ENCODE results near the gene ZNF296. TPM values are rescaled to one million over a fixed set of nuclear protein-coding genes. Genes with fewer than 3 reads are reported as not detected.
"Not testable (repeated sequence)": the region's sequence is repeated elsewhere in the genome, so short reads cannot be mapped to it uniquely, and the experiment has no call there.

Gene ZNF296
- polyA plus RNA-seq, 1 donor: 6.6 TPM

- Histone ChIP-seq H3K9me3 (ENCODE audit: control insufficient read depth, low read depth, low read length) (no peaks in the 10 kb centered on the region), H3K36me3 (ENCODE audit: control insufficient read depth, insufficient read depth, low read length) (no peaks in the 10 kb centered on the region), H3K27me3 (ENCODE audit: control insufficient read depth, insufficient read depth, low read length) (no peaks in the 10 kb centered on the region), H3K4me3 (ENCODE audit: low read length) (no peak overlapping the region), H3K4me1 (ENCODE audit: control insufficient read depth, insufficient read depth, low read length) (peaks cover 61% of the 10 kb centered on the region), H3K27ac (ENCODE audit: low read length) (peak overlapping the region; percentile 1)
- WGBS (ENCODE audit: insufficient coverage, low lambda C conversion rate): no CpG with 5 or more reads among the region's 12 CpGs
- DNase-seq: no peak
Observed at GRCh38 chr19:45117671-45118070, 41.4 kb upstream of the ZNF296 start.

GRCh38 chr19:45117167-45117594 lies 40.9 kb upstream of the ZNF296 start:
- H3K4me3 ChIP-seq (ENCODE audit: low read length): no peak overlapping the region

GRCh38 chr19:45115809-45116615 lies 39.7 kb upstream of the ZNF296 start:
- no peaks in the 10 kb centered on the region for H3K9me3 ChIP-seq (ENCODE audit: control insufficient read depth, low read depth, low read length)
- no peak overlapping the region for H3K27ac ChIP-seq (ENCODE audit: low read length)
- H3K27me3 ChIP-seq (ENCODE audit: control insufficient read depth, insufficient read depth, low read length): no peaks in the 10 kb centered on the region
- no peak overlapping the region for H3K4me3 ChIP-seq (ENCODE audit: low read length)
- peak in 1 of 2 donors; percentile 11 for DNase-seq
- WGBS (ENCODE audit: insufficient coverage, low lambda C conversion rate): no CpG with 5 or more reads among the region's 21 CpGs
- H3K36me3 ChIP-seq (ENCODE audit: control insufficient read depth, insufficient read depth, low read length): no peaks in the 10 kb centered on the region
- H3K4me1 ChIP-seq (ENCODE audit: control insufficient read depth, insufficient read depth, low read length): peaks cover 60% of the 10 kb centered on the region

More at GRCh38 chr19:45117167-45117594, 40.9 kb upstream of the ZNF296 start:
- WGBS (ENCODE audit: insufficient coverage, low lambda C conversion rate): no CpG with 5 or more reads among the region's 16 CpGs
- Histone ChIP-seq H3K36me3 (ENCODE audit: control insufficient read depth, insufficient read depth, low read length) (no peaks in the 10 kb centered on the region), H3K27ac (ENCODE audit: low read length) (peak overlapping the region; percentile 1), H3K27me3 (ENCODE audit: control insufficient read depth, insufficient read depth, low read length) (no peaks in the 10 kb centered on the region), H3K9me3 (ENCODE audit: control insufficient read depth, low read depth, low read length) (no peaks in the 10 kb centered on the region), H3K4me1 (ENCODE audit: control insufficient read depth, insufficient read depth, low read length) (peaks cover 65% of the 10 kb centered on the region)
- DNase-seq: no peak

GRCh38 chr19:45114116-45114515 lies 37.8 kb upstream of the ZNF296 start:
- Histone ChIP-seq H3K4me3 (ENCODE audit: low read length) (no peak overlapping the region), H3K4me1 (ENCODE audit: control insufficient read depth, insufficient read depth, low read length) (peaks cover 59% of the 10 kb centered on the region), H3K27ac (ENCODE audit: low read length) (peak overlapping the region; percentile 84), H3K9me3 (ENCODE audit: control insufficient read depth, low read depth, low read length) (no peaks in the 10 kb centered on the region), H3K36me3 (ENCODE audit: control insufficient read depth, insufficient read depth, low read length) (no peaks in the 10 kb centered on the region), H3K27me3 (ENCODE audit: control insufficient read depth, insufficient read depth, low read length) (no peaks in the 10 kb centered on the region)
- DNase-seq: no peak
- no CpG with 5 or more reads among the region's 4 CpGs for WGBS (ENCODE audit: insufficient coverage, low lambda C conversion rate)

- Histone ChIP-seq H3K9me3 (ENCODE audit: control insufficient read depth, low read depth, low read length) (no peaks in the 10 kb centered on the region), H3K27ac (ENCODE audit: low read length) (peak overlapping the region; percentile 84), H3K4me1 (ENCODE audit: control insufficient read depth, insufficient read depth, low read length) (peaks cover 62% of the 10 kb centered on the region), H3K4me3 (ENCODE audit: low read length) (peak overlapping the region; percentile 8), H3K27me3 (ENCODE audit: control insufficient read depth, insufficient read depth, low read length) (no peaks in the 10 kb centered on the region), H3K36me3 (ENCODE audit: control insufficient read depth, insufficient read depth, low read length) (no peaks in the 10 kb centered on the region)
- peak; percentile 71 to 86 for DNase-seq
- no CpG with 5 or more reads among the region's 9 CpGs for WGBS (ENCODE audit: insufficient coverage, low lambda C conversion rate)
Observed at GRCh38 chr19:45113628-45114027, 37.4 kb upstream of the ZNF296 start.

GRCh38 chr19:45112111-45112827 lies 36.0 kb upstream of the ZNF296 start:
- Histone ChIP-seq H3K27me3 (ENCODE audit: control insufficient read depth, insufficient read depth, low read length) (no peaks in the 10 kb centered on the region), H3K27ac (ENCODE audit: low read length) (peak overlapping the region; percentile 84), H3K4me1 (ENCODE audit: control insufficient read depth, insufficient read depth, low read length) (peaks cover 51% of the 10 kb centered on the region), H3K4me3 (ENCODE audit: low read length) (no peak overlapping the region), H3K9me3 (ENCODE audit: control insufficient read depth, low read depth, low read length) (no peaks in the 10 kb centered on the region), H3K36me3 (ENCODE audit: control insufficient read depth, insufficient read depth, low read length) (no peaks in the 10 kb centered on the region)
- WGBS (ENCODE audit: insufficient coverage, low lambda C conversion rate): no CpG with 5 or more reads among the region's 11 CpGs
- DNase-seq: peak in 1 of 2 donors; percentile 3

- Histone ChIP-seq H3K27me3 (ENCODE audit: control insufficient read depth, insufficient read depth, low read length) (no peaks in the 10 kb centered on the region), H3K4me1 (ENCODE audit: control insufficient read depth, insufficient read depth, low read length) (peaks cover 45% of the 10 kb centered on the region), H3K4me3 (ENCODE audit: low read length) (no peak overlapping the region), H3K27ac (ENCODE audit: low read length) (no peak overlapping the region), H3K9me3 (ENCODE audit: control insufficient read depth, low read depth, low read length) (no peaks in the 10 kb centered on the region), H3K36me3 (ENCODE audit: control insufficient read depth, insufficient read depth, low read length) (no peaks in the 10 kb centered on the region)
- no CpG with 5 or more reads among the region's 5 CpGs for WGBS (ENCODE audit: insufficient coverage, low lambda C conversion rate)
- peak in 1 of 2 donors; percentile 1 for DNase-seq
Observed at GRCh38 chr19:45110851-45111266, 34.6 kb upstream of the ZNF296 start.

- no peak overlapping the region for H3K4me3 ChIP-seq (ENCODE audit: low read length)
- WGBS (ENCODE audit: insufficient coverage, low lambda C conversion rate): 85% methylated on average over 4 of the region's 12 CpGs
- peaks cover 48% of the 10 kb centered on the region for H3K4me1 ChIP-seq (ENCODE audit: control insufficient read depth, insufficient read depth, low read length)
- no peak for DNase-seq
- H3K9me3 ChIP-seq (ENCODE audit: control insufficient read depth, low read depth, low read length): no peaks in the 10 kb centered on the region
- no peak overlapping the region for H3K27ac ChIP-seq (ENCODE audit: low read length)
- H3K27me3 ChIP-seq (ENCODE audit: control insufficient read depth, insufficient read depth, low read length): no peaks in the 10 kb centered on the region
- no peaks in the 10 kb centered on the region for H3K36me3 ChIP-seq (ENCODE audit: control insufficient read depth, insufficient read depth, low read length)
Observed at GRCh38 chr19:45107621-45108150, 31.4 kb upstream of the ZNF296 start.

- not testable (repeated sequence) for DNase-seq
- H3K4me1 ChIP-seq (ENCODE audit: control insufficient read depth, insufficient read depth, low read length): peaks cover 49% of the 10 kb centered on the region
- no CpG with 5 or more reads among the region's 11 CpGs for WGBS (ENCODE audit: insufficient coverage, low lambda C conversion rate)
Observed at GRCh38 chr19:45106363-45106762, 30.1 kb upstream of the ZNF296 start.

GRCh38 chr19:45104658-45105349 lies 28.5 kb upstream of the ZNF296 start:
- H3K27me3 ChIP-seq (ENCODE audit: control insufficient read depth, insufficient read depth, low read length): no peaks in the 10 kb centered on the region
- peak in 1 of 2 donors; percentile 66 for DNase-seq
- WGBS (ENCODE audit: insufficient coverage, low lambda C conversion rate): no CpG with 5 or more reads among the region's 16 CpGs
- no peak overlapping the region for H3K4me3 ChIP-seq (ENCODE audit: low read length)
- H3K9me3 ChIP-seq (ENCODE audit: control insufficient read depth, low read depth, low read length): no peaks in the 10 kb centered on the region
- peaks cover 61% of the 10 kb centered on the region for H3K4me1 ChIP-seq (ENCODE audit: control insufficient read depth, insufficient read depth, low read length)
- peaks cover 6% of the 10 kb centered on the region for H3K36me3 ChIP-seq (ENCODE audit: control insufficient read depth, insufficient read depth, low read length)
- peak overlapping the region; percentile 84 for H3K27ac ChIP-seq (ENCODE audit: low read length)

More at GRCh38 chr19:45106363-45106762, 30.1 kb upstream of the ZNF296 start:
- not testable (repeated sequence) for H3K9me3 ChIP-seq (ENCODE audit: control insufficient read depth, low read depth, low read length); H3K4me3 ChIP-seq (ENCODE audit: low read length); H3K27ac ChIP-seq (ENCODE audit: low read length); H3K36me3 ChIP-seq (ENCODE audit: control insufficient read depth, insufficient read depth, low read length); H3K27me3 ChIP-seq (ENCODE audit: control insufficient read depth, insufficient read depth, low read length)

Measured in large intestine (tissue), 3 donors.